Activated B cell treated with CpG ODN at 0.5 μM for 24 hours (primary cell): ENCODE results near the gene PRKG1. TPM values are rescaled to one million over a fixed set of nuclear protein-coding genes. Genes with fewer than 3 reads are reported as not detected.

Experiments used
- ATAC-seq: fragments of 200-7000 bp; cut with Tn5 transposase; one replicate; pipeline ENCODE4 v1.10.0; 2021; ENCODE audit warnings: low read depth, mild to moderate bottlenecking, moderate library complexity
- CTCF ChIA-PET: fragments of 350-600 bp; sonication (Branson Sonifier 250); formaldehyde crosslinking; loops from one replicate; lab custom pipeline; 2021; ENCODE audit warnings: antibody characterized with exemption; lab: Charles Lee
- POLR2A ChIA-PET: fragments of 350-600 bp; sonication (Branson Sonifier 250); formaldehyde crosslinking; loops from one replicate; lab custom pipeline; 2021; ENCODE audit warnings: antibody characterized with exemption; lab: Charles Lee
- DNase-seq: peaks from one replicate; pipeline ENCODE4 v3.0.0; 2022
- H3K27ac Mint-ChIP-seq: one replicate; pipeline ENCODE4 v1.8.0; 2020; ENCODE audit warnings: mixed read lengths
- H3K27me3 Mint-ChIP-seq: one replicate; pipeline ENCODE4 v1.8.0; 2021; ENCODE audit warnings: mixed read lengths
- H3K36me3 Mint-ChIP-seq: one replicate; pipeline ENCODE4 v1.8.0; 2021; ENCODE audit warnings: low read depth, mixed read lengths
- H3K4me1 Mint-ChIP-seq: one replicate; pipeline ENCODE4 v1.8.0; 2021; ENCODE audit warnings: mixed read lengths
- H3K4me3 Mint-ChIP-seq: one replicate; pipeline ENCODE4 v1.8.0; 2020; ENCODE audit warnings: mild to moderate bottlenecking, mixed read lengths
- H3K9me3 Mint-ChIP-seq: one replicate; pipeline ENCODE4 v1.8.0; 2020; ENCODE audit warnings: mixed read lengths
- intact Hi-C: fragments of 100-400 bp; cut with micrococcal nuclease; formaldehyde crosslinking; loops from one replicate; pipeline ENCODE4 v1.15.1; 2024
- total RNA-seq: library from RNA; stranded (reverse); gene quantifications from 2 replicates; pipeline ENCODE4 v1.2.3, GENCODE V29; 2022
- TF ChIP-seq, protein P1 (sequence below): fragments of 200-600 bp; IDR thresholded peaks from one replicate; pipeline ENCODE4 v1.8.0; 2022; ENCODE audit warnings: antibody characterized with exemption, mild to moderate bottlenecking

The PRKG1 gene
- total RNA-seq, 1 donor from 2014 or later = not detected

DNA sequence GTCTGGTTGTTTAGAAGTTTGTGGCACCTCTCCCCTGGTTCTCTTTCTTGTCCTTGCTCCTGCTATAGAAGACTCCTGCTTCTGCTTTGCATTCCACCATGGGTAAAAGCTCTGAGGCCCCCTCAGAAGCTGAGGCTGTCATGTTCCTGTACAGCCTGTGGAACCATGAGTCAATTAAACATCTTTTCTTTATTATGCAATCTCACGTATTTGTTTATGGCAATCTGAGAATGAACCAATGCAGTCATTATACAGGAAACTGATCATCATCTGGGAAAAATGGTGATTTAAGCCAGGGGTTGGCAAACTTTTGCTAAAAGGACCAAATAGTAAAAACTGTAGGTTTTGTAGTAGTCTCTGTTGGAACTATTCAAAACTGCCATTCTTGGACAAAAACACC is 449.8 kb downstream of the PRKG1 start:
- ChIA-PET POLR2A (no interaction called here), CTCF (no interaction called here)
- no peaks in the 10 kb centered on the region for H3K36me3 Mint-ChIP-seq
- H3K27me3 Mint-ChIP-seq = no peaks in the 10 kb centered on the region
- intact Hi-C loops = no loop called here
- no peak overlapping the region for H3K4me3 Mint-ChIP-seq
- no peaks in the 10 kb centered on the region for H3K9me3 Mint-ChIP-seq
- no peak overlapping the region for H3K27ac Mint-ChIP-seq
- TF ChIP-seq, protein P1, sequence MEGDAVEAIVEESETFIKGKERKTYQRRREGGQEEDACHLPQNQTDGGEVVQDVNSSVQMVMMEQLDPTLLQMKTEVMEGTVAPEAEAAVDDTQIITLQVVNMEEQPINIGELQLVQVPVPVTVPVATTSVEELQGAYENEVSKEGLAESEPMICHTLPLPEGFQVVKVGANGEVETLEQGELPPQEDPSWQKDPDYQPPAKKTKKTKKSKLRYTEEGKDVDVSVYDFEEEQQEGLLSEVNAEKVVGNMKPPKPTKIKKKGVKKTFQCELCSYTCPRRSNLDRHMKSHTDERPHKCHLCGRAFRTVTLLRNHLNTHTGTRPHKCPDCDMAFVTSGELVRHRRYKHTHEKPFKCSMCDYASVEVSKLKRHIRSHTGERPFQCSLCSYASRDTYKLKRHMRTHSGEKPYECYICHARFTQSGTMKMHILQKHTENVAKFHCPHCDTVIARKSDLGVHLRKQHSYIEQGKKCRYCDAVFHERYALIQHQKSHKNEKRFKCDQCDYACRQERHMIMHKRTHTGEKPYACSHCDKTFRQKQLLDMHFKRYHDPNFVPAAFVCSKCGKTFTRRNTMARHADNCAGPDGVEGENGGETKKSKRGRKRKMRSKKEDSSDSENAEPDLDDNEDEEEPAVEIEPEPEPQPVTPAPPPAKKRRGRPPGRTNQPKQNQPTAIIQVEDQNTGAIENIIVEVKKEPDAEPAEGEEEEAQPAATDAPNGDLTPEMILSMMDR = no peak
- H3K4me1 Mint-ChIP-seq = no peaks in the 10 kb centered on the region
- ATAC-seq = no peak
- no peak for DNase-seq

DNA sequence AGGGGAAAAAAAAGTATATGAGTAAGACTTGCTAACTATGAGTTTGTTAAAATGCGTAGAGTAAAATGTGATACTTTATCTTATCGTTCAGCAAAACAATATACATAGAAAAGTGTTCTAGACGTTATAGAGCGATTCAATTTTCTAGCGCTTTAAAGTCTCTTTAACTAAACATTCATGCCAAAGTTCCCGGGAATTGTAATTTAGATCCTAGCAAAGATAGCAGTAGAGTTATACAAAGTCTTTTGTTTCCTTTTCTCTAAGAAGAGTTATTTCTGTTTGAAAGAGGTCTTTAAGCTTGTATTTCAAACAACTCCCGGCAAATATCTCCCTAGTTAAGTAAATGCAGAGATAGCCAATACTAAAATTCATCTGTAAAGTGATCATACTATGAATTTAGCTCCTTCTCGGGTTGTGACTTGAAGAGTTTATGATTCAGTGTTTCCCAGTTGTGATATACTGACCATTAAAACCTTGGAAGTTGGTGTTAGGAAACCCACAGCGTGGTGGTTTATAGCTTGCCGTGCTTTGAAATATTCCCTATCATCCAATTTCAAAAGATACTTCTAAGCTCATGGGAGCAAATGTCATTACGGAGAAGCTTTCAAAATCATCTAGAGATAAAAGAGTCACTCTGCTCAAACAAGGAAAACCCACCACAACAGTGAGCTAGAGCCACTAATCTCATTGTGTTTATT is 453.4 kb downstream of the PRKG1 start:
- no peak for DNase-seq
- ATAC-seq = no peak

DNA sequence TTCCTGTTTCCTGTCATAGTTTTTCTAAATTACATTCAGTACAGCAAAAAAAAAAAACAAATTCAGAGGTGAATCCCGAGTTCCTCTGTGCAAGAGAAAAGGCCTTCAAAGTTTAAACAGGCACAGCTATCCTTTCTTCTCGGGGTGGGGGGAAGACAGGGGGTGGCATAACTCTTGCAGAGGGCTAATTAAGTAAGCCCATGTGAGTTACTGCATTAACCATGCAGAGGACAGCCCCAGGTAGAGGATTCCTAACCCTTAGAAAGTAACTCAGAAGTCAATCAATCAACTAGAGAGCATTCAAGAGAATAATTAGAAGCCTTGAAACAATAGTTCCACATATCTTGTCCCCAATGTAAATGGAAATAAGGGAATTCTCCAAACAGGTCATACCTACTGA is 454.2 kb downstream of the PRKG1 start:
- no peaks in the 10 kb centered on the region for H3K36me3 Mint-ChIP-seq
- POLR2A ChIA-PET = no interaction called here
- CTCF ChIA-PET = no interaction called here
- no peak overlapping the region for H3K27ac Mint-ChIP-seq
- H3K4me1 Mint-ChIP-seq = no peaks in the 10 kb centered on the region
- H3K27me3 Mint-ChIP-seq = no peaks in the 10 kb centered on the region
- no peaks in the 10 kb centered on the region for H3K9me3 Mint-ChIP-seq
- DNase-seq (no peak), ATAC-seq (no peak)
- intact Hi-C loops = no loop called here
- no peak overlapping the region for H3K4me3 Mint-ChIP-seq
- TF ChIP-seq, protein P1 = no peak

More for the DNA sequence above, 453.4 kb downstream of the PRKG1 start:
- H3K4me1 Mint-ChIP-seq = no peaks in the 10 kb centered on the region
- CTCF ChIA-PET = no interaction called here
- intact Hi-C loops = no loop called here
- H3K27me3 Mint-ChIP-seq = no peaks in the 10 kb centered on the region
- no peak overlapping the region for H3K4me3 Mint-ChIP-seq
- no peaks in the 10 kb centered on the region for H3K9me3 Mint-ChIP-seq
- TF ChIP-seq, protein P1 = no peak
- POLR2A ChIA-PET = no interaction called here
- H3K36me3 Mint-ChIP-seq = no peaks in the 10 kb centered on the region
- no peak overlapping the region for H3K27ac Mint-ChIP-seq

DNA sequence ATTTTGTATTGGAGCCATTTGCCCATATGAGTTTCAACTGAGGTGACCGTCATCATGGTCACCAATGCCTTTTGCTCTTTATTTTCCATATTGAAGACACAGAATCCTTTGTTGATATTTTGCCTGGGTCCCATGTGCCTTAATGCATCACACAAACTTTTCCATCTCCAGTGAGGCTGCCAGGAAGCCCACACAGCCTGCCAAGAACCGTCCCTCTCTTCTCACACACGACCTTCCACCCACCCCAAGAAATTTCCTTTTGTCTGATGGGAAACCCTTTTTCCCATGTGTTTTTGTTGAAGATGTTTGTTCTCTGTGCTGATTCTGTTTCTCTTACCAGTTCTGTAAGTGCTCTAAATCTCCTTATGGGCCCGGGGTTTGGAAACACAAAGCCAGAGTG is 456.3 kb downstream of the PRKG1 start:
- no peak overlapping the region for H3K27ac Mint-ChIP-seq
- ATAC-seq (no peak), DNase-seq (no peak)
- H3K4me3 Mint-ChIP-seq = no peak overlapping the region
- CTCF ChIA-PET = no interaction called here
- POLR2A ChIA-PET = no interaction called here
- intact Hi-C loops = no loop called here
- no peaks in the 10 kb centered on the region for H3K27me3 Mint-ChIP-seq
- H3K9me3 Mint-ChIP-seq = no peaks in the 10 kb centered on the region
- no peaks in the 10 kb centered on the region for H3K36me3 Mint-ChIP-seq
- TF ChIP-seq, protein P1 = no peak
- no peaks in the 10 kb centered on the region for H3K4me1 Mint-ChIP-seq

DNA sequence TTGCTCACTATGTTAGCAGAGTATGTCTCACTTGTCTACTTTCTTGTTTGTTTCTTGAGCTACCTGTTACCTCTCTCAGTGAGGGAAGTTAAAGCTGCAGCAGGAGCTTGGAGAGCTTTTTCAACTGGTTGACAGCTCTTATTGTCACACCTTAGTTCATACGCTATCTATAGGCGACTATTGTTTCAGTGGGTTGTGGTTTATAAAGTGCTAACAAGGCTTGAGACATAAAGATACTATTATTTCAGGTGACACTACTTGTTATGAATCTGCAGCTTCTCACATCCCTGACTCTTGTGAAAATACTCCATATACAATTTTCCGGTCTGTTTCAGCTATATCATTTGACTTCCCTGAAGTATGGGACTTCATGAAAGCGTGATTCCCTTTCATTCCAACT is 457.8 kb downstream of the PRKG1 start:
- H3K27ac Mint-ChIP-seq = no peak overlapping the region
- H3K4me3 Mint-ChIP-seq = no peak overlapping the region
- intact Hi-C loops = no loop called here
- H3K4me1 Mint-ChIP-seq = no peaks in the 10 kb centered on the region
- no peaks in the 10 kb centered on the region for H3K36me3 Mint-ChIP-seq
- ChIA-PET CTCF (no interaction called here), POLR2A (no interaction called here)
- ATAC-seq = no peak
- no peaks in the 10 kb centered on the region for H3K27me3 Mint-ChIP-seq
- H3K9me3 Mint-ChIP-seq = no peaks in the 10 kb centered on the region
- no peak for DNase-seq
- TF ChIP-seq, protein P1 = no peak
